Measurements from ENCODE around the gene EYS. TPM values are rescaled to one million over a fixed set of nuclear protein-coding genes. Genes with fewer than 3 reads are reported as not detected.

The EYS gene
- total RNA-seq, 1 experiment from 2014 or later = not detected

DNA sequence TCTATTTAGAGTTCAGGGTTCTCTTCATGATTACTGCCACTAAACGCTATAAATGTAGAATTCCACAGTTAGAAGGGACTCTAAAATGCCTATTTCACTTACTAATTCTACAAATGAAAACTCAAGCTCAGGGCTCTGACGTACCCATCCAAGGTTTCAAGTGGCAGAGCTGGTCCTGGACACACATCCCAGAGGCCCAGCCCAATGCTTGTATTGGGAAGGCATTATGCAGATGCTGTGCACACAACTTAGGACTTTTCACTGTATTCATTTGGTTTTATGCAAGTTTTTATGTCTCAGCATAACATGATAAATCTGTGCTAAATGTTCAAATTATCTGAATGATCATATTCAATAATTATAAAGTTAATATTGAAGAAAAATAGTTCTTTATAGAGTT lies 1761.0 kb downstream of the EYS start:
- no peaks in the 10 kb centered on the region for H3K27me3 ChIP-seq (ENCODE audit: insufficient read depth, low read length)
- H4K20me1 ChIP-seq (ENCODE audit: insufficient read depth) = no peaks in the 10 kb centered on the region
- no peak overlapping the region for H3K27ac ChIP-seq (ENCODE audit: low read depth, low read length)
- no peak overlapping the region for H3K4me2 ChIP-seq (ENCODE audit: low read length)
- no peak overlapping the region for H2AFZ ChIP-seq (ENCODE audit: low read depth, low read length, poor library complexity, severe bottlenecking)
- no peak overlapping the region for H3K9ac ChIP-seq (ENCODE audit: low read length)
- ChIA-PET CTCF (no interaction called here), POLR2A (no interaction called here), RAD21 (ENCODE audit: low non-redundant PET in 1 of 2, low total read pairs in 2 of 2, uncharacterized antibody in 2 of 2, unreplicated experiment in 2 of 2) (no interaction called here)
- BruUV-seq (replicated peaks) = no TSS peak
- ATAC-seq (no peak), DNase-seq (ENCODE audit: low read depth, low spot score) (no peak)
- TF ChIP-seq TCF7L2 (IDR thresholded peaks at IDR 0.05; ENCODE audit: borderline replicate concordance, extremely low read depth, insufficient read depth, insufficient read length) = no peak
- no peak for TF ChIP-seq SIN3A (IDR thresholded peaks at IDR 0.05; ENCODE audit: low read depth)
- no peak for TF ChIP-seq POLR2AphosphoS5 (IDR thresholded peaks at IDR 0.05; ENCODE audit: low read depth, low read length)
- TF ChIP-seq, protein P1, sequence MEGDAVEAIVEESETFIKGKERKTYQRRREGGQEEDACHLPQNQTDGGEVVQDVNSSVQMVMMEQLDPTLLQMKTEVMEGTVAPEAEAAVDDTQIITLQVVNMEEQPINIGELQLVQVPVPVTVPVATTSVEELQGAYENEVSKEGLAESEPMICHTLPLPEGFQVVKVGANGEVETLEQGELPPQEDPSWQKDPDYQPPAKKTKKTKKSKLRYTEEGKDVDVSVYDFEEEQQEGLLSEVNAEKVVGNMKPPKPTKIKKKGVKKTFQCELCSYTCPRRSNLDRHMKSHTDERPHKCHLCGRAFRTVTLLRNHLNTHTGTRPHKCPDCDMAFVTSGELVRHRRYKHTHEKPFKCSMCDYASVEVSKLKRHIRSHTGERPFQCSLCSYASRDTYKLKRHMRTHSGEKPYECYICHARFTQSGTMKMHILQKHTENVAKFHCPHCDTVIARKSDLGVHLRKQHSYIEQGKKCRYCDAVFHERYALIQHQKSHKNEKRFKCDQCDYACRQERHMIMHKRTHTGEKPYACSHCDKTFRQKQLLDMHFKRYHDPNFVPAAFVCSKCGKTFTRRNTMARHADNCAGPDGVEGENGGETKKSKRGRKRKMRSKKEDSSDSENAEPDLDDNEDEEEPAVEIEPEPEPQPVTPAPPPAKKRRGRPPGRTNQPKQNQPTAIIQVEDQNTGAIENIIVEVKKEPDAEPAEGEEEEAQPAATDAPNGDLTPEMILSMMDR (IDR thresholded peaks at IDR 0.05 in 2 of 3, conservative IDR thresholded peaks at IDR 0.05 in 1 of 3; ENCODE audit: borderline replicate concordance in 1 of 3, insufficient read depth in 1 of 3, low read depth in 2 of 3, low read length in 2 of 3) = no peak
- H3K9me3 ChIP-seq (ENCODE audit: control insufficient read depth in 1 of 2, insufficient read depth in 1 of 2, low read depth in 1 of 2, low read length in 2 of 2) = no peaks in the 10 kb centered on the region
- H3K4me3 ChIP-seq (replicated peaks in 1 of 2; ENCODE audit: low read depth in 1 of 2, low read length in 2 of 2) = no peak overlapping the region
- no peaks in the 10 kb centered on the region for H3K9me2 ChIP-seq (ENCODE audit: insufficient read depth)
- intact Hi-C loops (cut with micrococcal nuclease) = no loop called here
- H3K36me3 ChIP-seq (ENCODE audit: control insufficient read depth in 1 of 2, insufficient read depth in 2 of 2, low read length in 2 of 2) = no peaks in the 10 kb centered on the region
- no peaks in the 10 kb centered on the region for H3K4me1 ChIP-seq (ENCODE audit: control insufficient read depth in 1 of 2, insufficient read depth in 2 of 2, low read length in 2 of 2)
- H3K79me2 ChIP-seq (ENCODE audit: insufficient read depth, low read length) = no peaks in the 10 kb centered on the region

DNA sequence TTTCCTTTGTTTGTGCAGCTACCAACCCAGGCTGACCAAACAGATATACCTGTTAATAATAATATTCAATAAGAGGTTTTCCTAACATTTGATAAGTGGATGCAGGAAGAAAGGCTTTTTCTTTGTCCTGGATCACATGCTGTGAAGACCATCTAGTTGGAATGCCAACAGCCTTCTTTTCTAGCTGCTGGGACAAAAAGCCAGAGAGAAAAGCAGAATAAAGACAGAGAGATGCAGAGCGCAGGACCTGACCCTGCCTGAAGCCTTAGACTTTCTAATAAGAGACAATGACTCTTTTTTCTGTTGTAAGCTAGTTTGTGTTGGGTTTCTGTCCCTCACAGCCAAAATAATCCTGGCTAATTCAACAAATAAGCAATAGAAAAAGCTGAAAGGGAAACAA lies 1763.2 kb downstream of the EYS start:
- no peak overlapping the region for H3K4me3 ChIP-seq (replicated peaks in 1 of 2; ENCODE audit: low read depth in 1 of 2, low read length in 2 of 2)
- POLR2A ChIA-PET = no interaction called here
- no peaks in the 10 kb centered on the region for H3K9me2 ChIP-seq (ENCODE audit: insufficient read depth)
- no peaks in the 10 kb centered on the region for H3K79me2 ChIP-seq (ENCODE audit: insufficient read depth, low read length)
- no peak overlapping the region for H3K9ac ChIP-seq (ENCODE audit: low read length)
- H3K9me3 ChIP-seq (ENCODE audit: control insufficient read depth in 1 of 2, insufficient read depth in 1 of 2, low read depth in 1 of 2, low read length in 2 of 2) = no peaks in the 10 kb centered on the region
- BruUV-seq (replicated peaks) = no TSS peak
- H3K27me3 ChIP-seq (ENCODE audit: insufficient read depth, low read length) = no peaks in the 10 kb centered on the region
- RAD21 ChIA-PET (ENCODE audit: low non-redundant PET in 1 of 2, low total read pairs in 2 of 2, uncharacterized antibody in 2 of 2, unreplicated experiment in 2 of 2) = no interaction called here
- H3K27ac ChIP-seq (ENCODE audit: low read depth, low read length) = no peak overlapping the region
- no peak overlapping the region for H3K4me2 ChIP-seq (ENCODE audit: low read length)
- intact Hi-C loops (cut with micrococcal nuclease) = no loop called here
- no peak for ATAC-seq
- no peaks in the 10 kb centered on the region for H3K4me1 ChIP-seq (ENCODE audit: control insufficient read depth in 1 of 2, insufficient read depth in 2 of 2, low read length in 2 of 2)
- H4K20me1 ChIP-seq (ENCODE audit: insufficient read depth) = no peaks in the 10 kb centered on the region
- DNase-seq (ENCODE audit: low read depth, low spot score) = no peak
- CTCF ChIA-PET = no interaction called here
- H3K36me3 ChIP-seq (ENCODE audit: control insufficient read depth in 1 of 2, insufficient read depth in 2 of 2, low read length in 2 of 2) = no peaks in the 10 kb centered on the region
- no peak overlapping the region for H2AFZ ChIP-seq (ENCODE audit: low read depth, low read length, poor library complexity, severe bottlenecking)
- no peak for TF ChIP-seq JUND (IDR thresholded peaks at IDR 0.05)
- TF ChIP-seq SP1 (IDR thresholded peaks at IDR 0.05; ENCODE audit: low read depth) = no peak
- no peak for TF ChIP-seq SRF (IDR thresholded peaks at IDR 0.05; ENCODE audit: low read depth)
